Stimulated activated CD4-positive, alpha-beta T cell treated with anti-CD3 and anti-CD28 coated beads, Interleukin-15, amount 100 ng/mL, for 48 hours (primary cell): ENCODE data around the gene CEBPA.
"Not testable (repeated sequence)": the region's sequence is repeated elsewhere in the genome, so short reads cannot be mapped to it uniquely, and the experiment has no call there.

Experiments
- DNase-seq, 2 donors: peaks; one replicate each; pipeline ENCODE4 v3.0.0-alpha.2; 2020; ENCODE audit warnings: low read depth in 2 of 2

CEBPA gene

GRCh38 chr19:33325920-33326319, 23.6 kb upstream of the CEBPA start:
- no peak for DNase-seq

DNA sequence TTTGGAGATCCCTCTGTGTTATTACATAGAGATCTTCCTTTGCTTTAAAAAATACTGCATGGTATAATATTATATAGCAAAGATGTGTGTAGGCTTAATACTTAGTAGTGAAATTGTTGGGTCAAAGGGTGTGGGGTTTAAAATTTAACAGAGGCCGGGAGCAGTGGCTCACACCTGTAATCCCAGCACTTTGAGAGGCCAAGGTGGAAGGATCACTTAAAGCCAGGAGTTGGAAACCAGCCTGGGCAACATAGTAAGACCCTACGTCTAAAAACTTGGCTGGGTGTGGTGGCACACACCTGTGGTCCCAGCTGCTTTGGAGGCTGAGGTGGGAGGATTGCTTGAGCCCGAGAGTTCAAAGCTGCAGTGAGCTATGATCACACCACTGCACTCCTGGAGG, 22.3 kb upstream of the CEBPA start:
- DNase-seq, result no peak

- no peak for DNase-seq
These were observed 20.9 kb upstream of the CEBPA start for GRCh38 chr19:33323093-33323820.

DNA sequence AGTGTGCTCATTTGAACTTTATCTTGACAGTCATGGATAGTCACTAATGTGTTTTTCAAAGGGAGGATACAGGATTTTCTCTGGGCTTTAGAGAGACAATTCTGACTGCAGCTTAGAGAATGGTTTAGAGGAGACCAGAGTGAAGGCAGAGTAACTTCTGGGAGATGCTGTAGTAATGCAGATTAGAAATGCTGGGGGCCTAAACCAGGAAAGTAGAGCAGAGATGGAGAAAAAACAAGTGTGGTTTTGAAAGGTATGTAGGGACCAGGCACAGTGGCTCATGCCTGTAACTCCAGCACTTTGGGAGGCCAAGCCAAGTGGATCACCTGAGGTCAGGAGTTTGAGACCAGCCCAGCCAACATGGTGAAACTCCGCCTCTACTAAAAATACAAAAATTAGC, 18.3 kb upstream of the CEBPA start:
- DNase-seq, result no peak

GRCh38 chr19:33317991-33318390, 15.7 kb upstream of the CEBPA start:
- DNase-seq, result not testable (repeated sequence)

GRCh38 chr19:33317517-33317916, 15.2 kb upstream of the CEBPA start:
- no peak for DNase-seq

GRCh38 chr19:33316541-33317264, 14.4 kb upstream of the CEBPA start:
- DNase-seq, result no peak

DNA sequence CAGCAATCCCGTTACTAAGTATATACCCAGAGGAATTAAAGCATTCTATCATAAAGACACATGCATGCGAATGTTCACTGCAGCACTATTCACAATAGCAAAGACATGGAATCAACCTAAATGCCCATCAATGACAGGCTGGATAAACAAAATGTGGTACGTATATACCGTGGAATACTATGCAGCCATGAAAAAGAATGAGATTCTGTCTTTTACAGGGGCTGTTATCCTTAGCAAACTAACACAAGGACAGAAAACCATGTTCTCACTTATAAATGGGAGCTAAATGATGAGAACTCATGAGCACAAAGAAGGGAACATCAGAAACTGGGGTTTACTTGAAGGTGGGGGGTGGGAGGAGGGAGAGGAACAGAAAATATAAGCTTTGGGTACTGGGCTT, 10.5 kb upstream of the CEBPA start:
- not testable (repeated sequence) for DNase-seq

DNA sequence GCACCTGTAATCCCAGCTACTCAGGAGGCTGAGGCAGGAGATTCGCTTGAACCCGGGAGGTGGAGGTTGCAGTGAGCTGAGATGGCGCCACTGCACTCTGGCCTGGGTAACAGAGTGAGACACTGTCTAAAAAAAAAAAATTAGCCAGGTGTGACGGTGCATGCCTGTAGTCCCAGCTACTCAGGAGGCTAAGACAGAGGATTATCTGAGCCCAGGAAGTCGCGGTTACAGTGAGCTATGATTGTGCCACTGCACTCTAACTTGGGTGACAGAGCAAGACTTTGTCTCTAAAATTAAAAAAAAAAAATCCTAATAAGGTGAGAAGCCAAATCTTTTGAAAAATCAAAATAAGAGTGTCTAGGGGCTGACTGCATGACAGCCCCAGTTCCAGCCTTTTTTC, 9.7 kb upstream of the CEBPA start:
- DNase-seq, result no peak

DNA sequence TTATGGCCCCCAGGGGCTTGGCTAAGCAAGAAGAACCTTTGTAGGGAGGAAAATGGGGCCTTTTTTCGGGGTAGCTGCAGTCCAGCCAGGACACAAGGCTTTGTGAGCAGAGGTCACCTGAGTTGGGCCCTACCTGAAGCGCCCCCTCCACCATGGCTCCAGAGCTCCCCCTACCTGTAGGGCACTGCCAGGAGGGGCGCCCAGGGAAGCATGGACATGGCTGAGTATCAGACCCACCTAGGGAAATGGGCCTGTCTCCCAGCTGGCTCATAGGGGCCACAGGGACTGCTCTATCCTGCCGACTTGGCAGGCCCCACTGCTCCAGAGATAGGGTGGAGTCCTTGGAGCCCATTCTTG, 9.0 kb upstream of the CEBPA start:
- no peak for DNase-seq

DNA sequence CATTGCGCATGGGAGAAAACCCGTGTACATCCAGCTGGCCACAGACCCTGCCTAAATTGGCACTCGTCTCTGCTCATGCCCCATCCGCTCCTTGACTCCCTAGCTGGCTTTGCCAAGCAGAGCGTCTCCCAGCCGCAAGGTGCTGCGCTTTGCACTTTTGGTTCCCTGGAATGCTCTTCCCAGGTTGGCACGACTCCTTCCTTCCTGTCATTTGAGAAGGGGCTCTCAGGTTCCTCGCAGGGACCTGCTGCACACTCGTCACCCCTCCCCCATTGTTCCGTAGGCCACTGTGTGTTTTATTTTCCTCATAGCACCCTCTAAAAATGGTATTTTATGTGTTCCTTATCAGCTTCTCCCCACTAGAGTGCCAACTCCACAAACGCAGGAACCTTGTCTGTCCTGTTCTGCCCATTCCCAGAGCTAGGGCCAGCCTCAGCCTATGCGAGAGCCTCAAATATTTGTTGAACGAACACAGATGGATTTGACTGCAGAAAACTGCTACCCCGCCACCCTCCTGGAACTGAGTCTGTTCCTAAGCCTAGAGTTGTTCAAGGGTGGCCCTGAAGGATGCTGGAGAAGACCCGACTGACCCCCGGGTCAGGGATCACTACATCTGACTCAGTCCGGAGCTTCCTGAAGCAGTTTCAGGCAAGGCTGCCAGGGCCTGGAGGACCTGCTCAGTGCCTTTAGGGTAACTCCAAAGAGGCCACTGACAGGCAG, 8.4 kb upstream of the CEBPA start:
- DNase-seq, result no peak

- no peak for DNase-seq
These were observed 7.5 kb upstream of the CEBPA start for GRCh38 chr19:33309826-33310225.

GRCh38 chr19:33306853-33307792, 4.8 kb upstream of the CEBPA start:
- DNase-seq, result no peak

GRCh38 chr19:33306191-33306590, 3.9 kb upstream of the CEBPA start:
- no peak for DNase-seq

DNA sequence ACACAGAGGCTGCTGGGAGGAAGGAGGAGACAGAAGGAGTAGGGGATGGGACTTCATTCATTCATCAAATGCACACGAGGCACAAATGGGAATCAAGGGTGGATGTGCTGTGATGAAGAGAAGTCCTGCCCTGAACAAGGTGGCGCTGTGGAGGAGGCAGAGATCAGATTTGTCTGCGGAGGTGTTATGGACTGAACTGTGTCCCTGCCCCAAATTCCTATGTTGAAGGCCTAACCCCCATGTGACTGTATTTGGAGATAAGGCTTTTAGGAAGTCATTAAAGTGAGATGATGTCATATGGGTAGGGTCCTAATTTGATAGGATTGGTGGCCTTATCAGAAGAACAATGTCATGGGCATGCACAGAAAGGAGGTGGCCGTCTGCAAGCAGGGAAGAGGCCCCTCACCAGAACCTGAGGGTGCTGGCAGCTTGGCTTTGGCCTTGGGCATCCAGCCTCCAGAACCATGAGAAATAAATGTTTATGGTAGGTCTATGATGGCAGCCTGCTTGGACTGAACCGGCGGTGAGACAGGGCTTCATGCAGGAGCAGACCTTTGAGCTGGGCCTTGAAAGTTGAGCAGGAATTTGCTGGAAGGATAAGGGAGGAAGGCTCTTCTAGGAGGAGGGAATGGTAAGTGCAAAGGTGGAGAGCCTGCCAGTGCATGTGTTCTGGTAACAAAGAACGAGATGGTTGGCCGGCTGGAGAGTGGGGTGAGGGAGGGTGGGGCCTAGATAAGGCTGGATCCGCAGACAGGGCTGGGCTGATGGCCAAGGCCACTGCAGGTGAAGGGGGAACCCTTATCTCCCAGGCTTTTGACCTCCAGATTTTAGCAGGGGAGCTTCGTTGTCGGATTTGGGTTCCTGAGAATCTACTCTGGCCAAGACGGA, 2.7 kb upstream of the CEBPA start:
- no peak for DNase-seq

DNA sequence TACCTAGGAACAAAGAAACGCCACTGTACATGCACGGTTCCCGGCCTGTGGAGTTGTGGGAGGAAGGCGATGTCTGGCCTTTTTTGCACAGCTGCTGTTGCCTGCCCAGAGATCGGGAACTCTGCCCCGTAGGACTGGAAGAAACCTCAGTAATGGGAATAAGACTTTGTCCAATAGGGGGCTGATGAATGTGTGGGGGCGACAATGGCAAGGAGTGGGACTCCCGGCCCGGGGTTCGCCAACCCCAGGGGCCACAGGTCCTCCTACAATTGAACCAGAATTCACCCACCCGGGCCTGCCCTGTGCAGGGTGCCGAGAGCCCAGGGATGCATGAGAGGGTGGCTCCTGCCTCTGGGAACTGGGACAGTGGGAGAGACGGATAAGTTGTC, 2.0 kb upstream of the CEBPA start:
- no peak for DNase-seq

DNA sequence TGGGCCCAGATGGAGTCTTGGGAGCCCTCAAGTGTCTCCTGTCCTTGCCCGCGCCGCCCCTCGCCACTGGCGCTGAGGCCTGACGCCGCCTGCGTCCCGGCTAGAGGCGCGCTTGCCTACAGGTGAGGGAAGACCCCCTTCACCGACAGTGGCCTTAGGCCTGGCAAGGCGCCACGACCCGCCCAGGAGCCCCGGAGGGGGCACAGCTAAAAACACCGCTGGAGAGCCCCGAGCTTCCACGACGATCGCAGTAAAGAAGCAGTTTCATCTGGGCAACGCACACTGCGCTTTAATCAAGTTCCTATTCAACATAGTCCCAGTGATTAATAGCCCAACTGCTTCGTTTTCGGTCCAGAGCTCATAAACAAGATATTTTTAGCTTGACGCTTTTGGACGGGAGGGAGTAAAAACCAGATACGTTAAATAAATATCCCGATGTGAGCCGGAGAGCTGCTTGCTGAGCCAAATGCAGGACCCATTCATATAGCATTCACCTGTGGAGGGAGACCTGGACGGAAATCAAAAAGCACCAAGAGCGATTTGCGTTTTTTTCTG, 1.5 kb upstream of the CEBPA start:
- DNase-seq, result no peak

GRCh38 chr19:33302974-33303790, 848 bp upstream of the CEBPA start:
- DNase-seq, result no peak

GRCh38 chr19:33301900-33302174, 497 bp downstream of the CEBPA start:
- no peak for DNase-seq
